Measurements from ENCODE around the gene CXorf65. TPM values are rescaled to one million over a fixed set of nuclear protein-coding genes. Genes with fewer than 3 reads are reported as not detected.

Gene CXorf65
- total RNA-seq, 5 donors from 2014 or later (not counting 1 experiment from before 2014, with no cell fraction given) = 33.8 to 86.6 (median 39.6) TPM

GRCh38 chrX:71067712-71068043 lies 38.9 kb downstream of the CXorf65 start:
- peaks cover 8 to 25% (median 22%) of the 10 kb centered on the region in 3 donors for H3K4me1 Mint-ChIP-seq
- H3K9me3 ChIP-seq = no peaks in the 10 kb centered on the region
- CTCF ChIA-PET = interaction anchor here (0.6 to 1.1 kb wide), 2 partner anchors 50 to 63 kb away, joined by 4 read pairs; no protein-coding TSS in a partner anchor
- H3K27ac ChIP-seq (ENCODE audit: low read length) = peak overlapping the region; percentile 59
- no peaks in the 10 kb centered on the region for H3K27me3 ChIP-seq (replicated peaks in 1 of 2; ENCODE audit: control insufficient read depth in 2 of 2, extremely low read depth in 1 of 2, insufficient read depth in 2 of 2, low read length in 1 of 2)
- H3K9me3 Mint-ChIP-seq = no peaks in the 10 kb centered on the region
- ATAC-seq (replicated peaks in 1 of 4) (no peak), DNase-seq (peak in 1 of 35 experiments; percentile 3)
- POLR2A ChIA-PET = interaction anchor here in 1 of 2 donors (0.6 to 1.2 kb wide), 4 partner anchors 44 to 934 kb away, joined by 3 to 10 read pairs (median 5); partner anchors contain the start of genes IGBP1 and NLGN3
- H3K4me3 Mint-ChIP-seq = peak overlapping the region; percentile 83 to 92 (median 85)
- H3K27me3 Mint-ChIP-seq = peaks cover 0 to 20% of the 10 kb centered on the region in 2 donors
- WGBS (ENCODE audit: insufficient coverage) = 2% methylated on average over 7 of the region's 10 CpGs
- peaks cover 0 to 13% of the 10 kb centered on the region in 2 experiments for H3K4me1 ChIP-seq (ENCODE audit: control insufficient read depth in 1 of 2, extremely low read depth in 1 of 2, insufficient read depth in 2 of 2, low read length in 2 of 2)
- H3K36me3 ChIP-seq (ENCODE audit: control insufficient read depth in 2 of 2, extremely low read depth in 1 of 2, insufficient read depth in 1 of 2, low read length in 1 of 2) = no peaks in the 10 kb centered on the region
- H3K36me3 Mint-ChIP-seq = peaks cover 10% of the 10 kb centered on the region
- peak overlapping the region; percentile 94 for H3K27ac Mint-ChIP-seq
- H3K4me3 ChIP-seq (ENCODE audit: control insufficient read depth in 1 of 2, extremely low read depth in 1 of 2, low read length in 1 of 2) = peak overlapping the region; percentile 63 to 77

DNA sequence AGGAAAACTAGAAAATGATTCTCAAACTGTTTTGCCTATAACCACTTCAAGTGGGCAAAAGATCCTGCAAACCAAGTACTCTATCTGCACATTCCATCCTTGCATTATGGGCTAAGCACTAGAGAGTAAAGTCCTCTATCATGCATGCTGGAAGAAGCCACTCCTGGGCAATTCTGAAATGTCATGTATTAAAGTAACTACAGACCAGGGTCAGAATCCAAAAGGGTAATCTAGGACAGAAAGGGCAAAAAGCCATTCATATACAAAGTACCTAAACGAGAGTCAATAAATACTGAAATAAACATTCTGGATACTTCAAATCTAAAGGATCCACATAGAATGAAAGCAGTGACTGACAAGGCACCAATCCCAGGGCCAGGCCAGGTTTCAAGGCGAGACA lies 39.5 kb downstream of the CXorf65 start:
- Mint-ChIP-seq H3K36me3 (peaks cover 13% of the 10 kb centered on the region), H3K4me1 (peaks cover 8 to 26% (median 22%) of the 10 kb centered on the region in 3 donors), H3K27ac (peak overlapping the region; percentile 94), H3K9me3 (no peaks in the 10 kb centered on the region), H3K27me3 (peaks cover 0 to 16% of the 10 kb centered on the region in 2 donors), H3K4me3 (peak overlapping the region; percentile 83 to 92 (median 85))
- DNase-seq (no peak), ATAC-seq (replicated peaks in 1 of 4) (no peak)
- H3K4me1 ChIP-seq (ENCODE audit: control insufficient read depth in 1 of 2, extremely low read depth in 1 of 2, insufficient read depth in 2 of 2, low read length in 2 of 2) = peaks cover 0 to 13% of the 10 kb centered on the region in 2 experiments
- peak overlapping the region; percentile 59 for H3K27ac ChIP-seq (ENCODE audit: low read length)
- H3K4me3 ChIP-seq (ENCODE audit: control insufficient read depth in 1 of 2, extremely low read depth in 1 of 2, low read length in 1 of 2) = peak overlapping the region in 1 of 2 donors; percentile 77
- no peaks in the 10 kb centered on the region for H3K27me3 ChIP-seq (replicated peaks in 1 of 2; ENCODE audit: control insufficient read depth in 2 of 2, extremely low read depth in 1 of 2, insufficient read depth in 2 of 2, low read length in 1 of 2)
- WGBS (ENCODE audit: insufficient coverage) = no CpG with 5 or more reads among the region's 2 CpGs
- peaks cover 0 to under 1% of the 10 kb centered on the region in 2 donors for H3K36me3 ChIP-seq (ENCODE audit: control insufficient read depth in 2 of 2, extremely low read depth in 1 of 2, insufficient read depth in 1 of 2, low read length in 1 of 2)
- ChIA-PET CTCF (interaction anchor here in 1 of 2 donors (1.1 kb wide), 1 partner anchor 63 kb away, joined by 4 read pairs; no protein-coding TSS in a partner anchor), POLR2A (interaction anchor here in 1 of 2 donors (1.0 to 1.2 kb wide), 3 partner anchors 45 to 934 kb away, joined by 3 to 10 read pairs (median 3); partner anchors contain the start of gene IGBP1)
- H3K9me3 ChIP-seq = no peaks in the 10 kb centered on the region

GRCh38 chrX:71060127-71060526 lies 46.4 kb downstream of the CXorf65 start:
- ChIA-PET POLR2A (no interaction called here), CTCF (no interaction called here)
- H3K36me3 Mint-ChIP-seq = peaks cover 33% of the 10 kb centered on the region
- peaks cover 0 to 9% of the 10 kb centered on the region in 2 donors for H3K27me3 Mint-ChIP-seq
- Histone ChIP-seq H3K36me3 (ENCODE audit: control insufficient read depth in 2 of 2, extremely low read depth in 1 of 2, insufficient read depth in 1 of 2, low read length in 1 of 2) (peaks cover 0 to 26% of the 10 kb centered on the region in 2 donors), H3K9me3 (no peaks in the 10 kb centered on the region), H3K4me1 (ENCODE audit: control insufficient read depth in 1 of 2, extremely low read depth in 1 of 2, insufficient read depth in 2 of 2, low read length in 2 of 2) (peaks cover 9 to 10% of the 10 kb centered on the region in 2 experiments), H3K27me3 (replicated peaks in 1 of 2; ENCODE audit: control insufficient read depth in 2 of 2, extremely low read depth in 1 of 2, insufficient read depth in 2 of 2, low read length in 1 of 2) (no peaks in the 10 kb centered on the region), H3K27ac (ENCODE audit: low read length) (no peak overlapping the region), H3K4me3 (ENCODE audit: control insufficient read depth in 1 of 2, extremely low read depth in 1 of 2, low read length in 1 of 2) (no peak overlapping the region)
- ATAC-seq (replicated peaks in 1 of 4) (no peak), DNase-seq (no peak)
- H3K4me3 Mint-ChIP-seq = no peak overlapping the region
- no peaks in the 10 kb centered on the region for H3K9me3 Mint-ChIP-seq
- peaks cover 26 to 48% (median 40%) of the 10 kb centered on the region in 3 donors for H3K4me1 Mint-ChIP-seq
- no peak overlapping the region for H3K27ac Mint-ChIP-seq

DNA sequence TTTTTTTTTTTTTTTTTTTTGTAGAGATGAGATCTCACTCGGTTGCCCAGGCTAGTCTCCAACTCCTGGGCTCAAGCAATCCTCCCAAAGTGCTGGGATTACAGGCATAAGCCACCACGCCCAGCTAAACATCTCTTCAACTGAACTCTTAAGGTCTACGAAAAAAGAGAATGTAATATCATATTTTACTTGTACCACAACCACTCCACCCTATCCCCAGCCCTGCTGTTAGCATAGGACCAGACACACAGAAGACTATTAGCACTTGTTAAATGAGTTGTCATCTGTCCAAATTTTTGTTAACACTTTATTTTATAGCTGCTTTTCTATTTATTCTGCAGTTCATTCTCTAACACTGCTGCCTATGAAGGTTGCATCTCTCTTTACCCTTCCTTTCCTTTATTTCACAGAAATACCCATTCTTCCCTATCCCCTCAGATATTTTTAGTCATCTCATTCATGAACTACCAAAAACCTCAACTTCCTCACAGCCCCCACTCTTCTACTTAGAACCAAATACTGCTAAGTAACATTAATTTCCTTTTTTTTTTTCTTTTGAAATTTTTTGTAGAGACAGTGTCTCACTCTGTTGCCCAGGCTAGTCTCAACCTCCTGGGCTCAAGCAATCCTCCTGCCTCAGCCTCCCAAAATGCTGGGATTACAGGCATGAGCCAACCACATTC lies 48.6 kb downstream of the CXorf65 start:
- H3K27me3 Mint-ChIP-seq = peaks cover 0 to 9% of the 10 kb centered on the region in 2 donors
- no peak overlapping the region for H3K4me3 ChIP-seq (ENCODE audit: control insufficient read depth in 1 of 2, extremely low read depth in 1 of 2, low read length in 1 of 2)
- H3K4me3 Mint-ChIP-seq = no peak overlapping the region
- ATAC-seq (replicated peaks in 1 of 4) (no peak), DNase-seq (no peak)
- ChIA-PET POLR2A (no interaction called here), CTCF (no interaction called here)
- no peaks in the 10 kb centered on the region for H3K9me3 Mint-ChIP-seq
- H3K27ac Mint-ChIP-seq = peak overlapping the region; percentile 2 to 84
- peaks cover 0 to 30% of the 10 kb centered on the region in 2 donors for H3K36me3 ChIP-seq (ENCODE audit: control insufficient read depth in 2 of 2, extremely low read depth in 1 of 2, insufficient read depth in 1 of 2, low read length in 1 of 2)
- WGBS (ENCODE audit: insufficient coverage) = no CpG with 5 or more reads among the region's 3 CpGs
- no peaks in the 10 kb centered on the region for H3K27me3 ChIP-seq (replicated peaks in 1 of 2; ENCODE audit: control insufficient read depth in 2 of 2, extremely low read depth in 1 of 2, insufficient read depth in 2 of 2, low read length in 1 of 2)
- H3K36me3 Mint-ChIP-seq = peaks cover 28% of the 10 kb centered on the region
- H3K4me1 Mint-ChIP-seq = peaks cover 18 to 40% (median 32%) of the 10 kb centered on the region in 3 donors
- H3K9me3 ChIP-seq = no peaks in the 10 kb centered on the region
- peaks cover 9 to 10% of the 10 kb centered on the region in 2 experiments for H3K4me1 ChIP-seq (ENCODE audit: control insufficient read depth in 1 of 2, extremely low read depth in 1 of 2, insufficient read depth in 2 of 2, low read length in 2 of 2)
- no peak overlapping the region for H3K27ac ChIP-seq (ENCODE audit: low read length)

- H3K4me3 ChIP-seq (ENCODE audit: control insufficient read depth in 1 of 2, extremely low read depth in 1 of 2, low read length in 1 of 2) = no peak overlapping the region
- peaks cover 9 to 10% of the 10 kb centered on the region in 2 experiments for H3K4me1 ChIP-seq (ENCODE audit: control insufficient read depth in 1 of 2, extremely low read depth in 1 of 2, insufficient read depth in 2 of 2, low read length in 2 of 2)
- H3K4me3 Mint-ChIP-seq = no peak overlapping the region
- POLR2A ChIA-PET = no interaction called here
- H3K36me3 ChIP-seq (ENCODE audit: control insufficient read depth in 2 of 2, extremely low read depth in 1 of 2, insufficient read depth in 1 of 2, low read length in 1 of 2) = peaks cover 0 to 28% of the 10 kb centered on the region in 2 donors
- CTCF ChIA-PET = no interaction called here
- H3K9me3 ChIP-seq = no peaks in the 10 kb centered on the region
- H3K4me1 Mint-ChIP-seq = peaks cover 18 to 36% (median 32%) of the 10 kb centered on the region in 3 donors
- no peaks in the 10 kb centered on the region for H3K27me3 ChIP-seq (replicated peaks in 1 of 2; ENCODE audit: control insufficient read depth in 2 of 2, extremely low read depth in 1 of 2, insufficient read depth in 2 of 2, low read length in 1 of 2)
- no peak overlapping the region for H3K27ac ChIP-seq (ENCODE audit: low read length)
- H3K27ac Mint-ChIP-seq = peak overlapping the region; percentile 41 to 81
- DNase-seq = no peak
- ATAC-seq (replicated peaks in 1 of 4) = no peak
- peaks cover 22% of the 10 kb centered on the region for H3K36me3 Mint-ChIP-seq
- no peaks in the 10 kb centered on the region for H3K9me3 Mint-ChIP-seq
- H3K27me3 Mint-ChIP-seq = peaks cover 0 to 4% of the 10 kb centered on the region in 2 donors
These were observed 49.7 kb downstream of the CXorf65 start for GRCh38 chrX:71056867-71057266.
